ENCODE measurements around the gene HMCN2.

HMCN2 gene

DNA sequence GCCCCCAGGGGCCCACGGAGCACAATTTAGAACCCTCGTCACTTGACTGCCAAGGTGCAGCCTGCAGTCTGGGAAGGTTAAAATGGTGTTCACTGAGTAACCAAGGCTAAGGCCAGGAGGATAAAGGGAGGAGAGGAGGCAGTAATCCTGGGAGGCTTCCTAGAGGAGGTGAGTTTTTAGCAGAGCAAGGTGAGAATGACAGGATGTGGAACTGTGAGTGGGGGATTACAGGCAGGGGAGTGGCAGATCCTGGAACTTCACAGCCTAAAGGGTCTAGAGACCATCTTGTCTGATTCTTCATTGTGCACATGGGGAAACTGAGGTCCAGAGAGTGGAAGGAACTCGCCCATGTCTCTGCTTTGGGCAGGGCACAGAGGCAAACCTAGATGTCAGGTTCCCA, 136.7 kb downstream of the HMCN2 start:
- Mint-ChIP-seq H3K4me3 (no peak overlapping the region), H3K36me3 (no peaks in the 10 kb centered on the region), H3K9me3 (ENCODE audit: low read depth) (no peaks in the 10 kb centered on the region), H3K4me1 (ENCODE audit: low read depth) (no peaks in the 10 kb centered on the region), H3K27ac (no peak overlapping the region), H3K27me3 (no peaks in the 10 kb centered on the region)

DNA sequence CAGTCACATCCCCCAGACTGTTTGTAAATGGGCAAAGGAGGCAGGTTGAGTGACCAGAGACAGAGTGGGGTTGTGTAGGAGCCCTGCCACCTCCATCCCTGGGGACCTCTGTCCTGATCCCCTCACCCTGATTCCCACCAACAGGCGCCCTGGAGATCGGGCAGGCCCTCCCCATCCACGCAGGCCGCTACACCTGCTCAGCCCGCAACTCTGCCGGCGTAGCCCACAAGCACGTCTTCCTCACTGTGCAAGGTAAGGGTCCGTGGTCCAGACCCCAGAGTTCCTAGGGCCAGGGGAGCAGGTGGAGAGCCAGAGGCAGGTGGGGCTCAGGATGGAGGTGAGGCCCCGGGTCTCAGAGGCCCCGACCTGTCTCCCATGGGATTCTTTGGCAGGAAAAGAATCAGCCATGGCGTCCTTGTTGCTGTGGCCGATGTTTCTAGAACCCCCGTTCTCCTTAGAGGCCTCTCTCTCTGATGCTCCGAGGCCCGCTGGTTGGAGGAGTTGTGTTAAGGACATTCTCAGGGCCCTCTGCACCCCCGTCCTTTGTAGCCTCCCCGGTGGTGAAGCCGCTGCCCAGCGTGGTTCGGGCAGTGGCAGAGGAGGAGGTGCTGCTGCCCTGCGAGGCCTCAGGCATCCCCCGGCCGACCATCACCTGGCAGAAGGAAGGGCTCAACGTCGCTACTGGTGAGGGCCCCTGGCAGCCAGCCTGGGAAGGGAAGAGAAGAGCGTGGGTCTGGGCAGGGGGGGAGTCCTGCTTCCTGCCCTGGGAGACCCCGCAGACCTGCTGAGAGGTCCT, 137.3 kb downstream of the HMCN2 start:
- no peaks in the 10 kb centered on the region for H3K27me3 Mint-ChIP-seq
- no peaks in the 10 kb centered on the region for H3K9me3 Mint-ChIP-seq (ENCODE audit: low read depth)
- H3K4me1 Mint-ChIP-seq (ENCODE audit: low read depth), result no peaks in the 10 kb centered on the region
- no peaks in the 10 kb centered on the region for H3K36me3 Mint-ChIP-seq
- no peak overlapping the region for H3K4me3 Mint-ChIP-seq
- H3K27ac Mint-ChIP-seq, result no peak overlapping the region

DNA sequence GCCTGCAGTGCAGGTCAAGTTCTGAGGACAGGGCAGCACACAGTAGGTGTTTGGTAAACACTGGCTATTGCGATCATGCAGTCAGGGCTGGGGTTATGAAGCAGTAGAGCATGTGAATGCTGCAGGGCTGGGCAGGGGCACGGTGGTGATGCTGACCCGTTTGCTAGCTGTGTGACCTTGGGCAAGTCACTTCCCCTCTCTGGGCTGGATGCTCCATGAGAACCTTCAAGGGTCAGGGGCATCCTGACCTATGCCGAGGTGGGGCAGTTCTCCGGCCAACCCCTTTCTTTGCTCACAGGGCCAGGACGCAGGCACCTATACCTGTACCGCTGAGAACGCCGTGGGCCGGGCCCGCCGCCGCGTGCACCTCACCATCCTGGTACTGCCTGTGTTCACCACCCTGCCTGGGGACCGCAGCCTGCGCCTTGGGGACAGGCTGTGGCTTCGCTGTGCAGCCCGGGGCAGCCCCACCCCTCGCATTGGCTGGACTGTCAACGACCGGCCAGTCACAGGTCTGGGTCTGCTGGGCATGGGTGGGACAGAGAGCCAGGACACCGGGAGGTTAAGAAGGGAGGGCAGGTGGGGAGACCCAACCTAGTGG, 140.2 kb downstream of the HMCN2 start:
- Mint-ChIP-seq H3K4me3 (no peak overlapping the region), H3K36me3 (no peaks in the 10 kb centered on the region), H3K27ac (no peak overlapping the region), H3K9me3 (ENCODE audit: low read depth) (no peaks in the 10 kb centered on the region), H3K4me1 (ENCODE audit: low read depth) (no peaks in the 10 kb centered on the region), H3K27me3 (no peaks in the 10 kb centered on the region)

DNA sequence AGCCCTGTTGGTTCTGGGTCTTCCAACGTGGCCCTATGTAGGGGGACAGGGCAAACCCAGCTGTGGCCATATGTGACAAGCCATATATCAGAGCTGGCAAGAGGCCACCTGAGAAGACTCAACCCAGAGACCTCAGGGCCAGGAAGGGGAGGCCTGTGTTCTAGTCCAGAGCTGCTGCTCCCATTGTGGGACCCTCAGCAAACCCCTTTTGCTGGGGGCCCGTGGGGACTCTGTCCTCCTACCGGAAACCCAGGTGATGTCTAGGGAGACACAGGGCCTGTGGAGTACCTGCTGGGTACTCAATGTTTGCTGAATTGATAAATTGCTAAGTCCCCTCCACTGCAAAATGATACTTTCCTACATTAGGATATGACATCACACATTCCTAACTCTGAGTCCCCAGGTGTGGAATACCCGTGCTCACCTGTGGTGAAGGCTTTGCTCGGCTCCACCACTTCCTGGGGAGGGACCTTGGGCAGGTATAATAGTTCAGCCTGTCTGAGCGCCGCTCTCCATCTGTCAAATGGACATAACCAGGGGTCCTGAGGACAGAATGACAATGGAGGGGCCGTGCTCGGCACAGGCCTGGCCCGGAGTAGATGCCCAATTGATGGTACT, 140.8 kb downstream of the HMCN2 start:
- Mint-ChIP-seq H3K27ac (no peak overlapping the region), H3K4me1 (ENCODE audit: low read depth) (no peaks in the 10 kb centered on the region), H3K36me3 (no peaks in the 10 kb centered on the region), H3K9me3 (ENCODE audit: low read depth) (no peaks in the 10 kb centered on the region), H3K4me3 (no peak overlapping the region), H3K27me3 (no peaks in the 10 kb centered on the region)

DNA sequence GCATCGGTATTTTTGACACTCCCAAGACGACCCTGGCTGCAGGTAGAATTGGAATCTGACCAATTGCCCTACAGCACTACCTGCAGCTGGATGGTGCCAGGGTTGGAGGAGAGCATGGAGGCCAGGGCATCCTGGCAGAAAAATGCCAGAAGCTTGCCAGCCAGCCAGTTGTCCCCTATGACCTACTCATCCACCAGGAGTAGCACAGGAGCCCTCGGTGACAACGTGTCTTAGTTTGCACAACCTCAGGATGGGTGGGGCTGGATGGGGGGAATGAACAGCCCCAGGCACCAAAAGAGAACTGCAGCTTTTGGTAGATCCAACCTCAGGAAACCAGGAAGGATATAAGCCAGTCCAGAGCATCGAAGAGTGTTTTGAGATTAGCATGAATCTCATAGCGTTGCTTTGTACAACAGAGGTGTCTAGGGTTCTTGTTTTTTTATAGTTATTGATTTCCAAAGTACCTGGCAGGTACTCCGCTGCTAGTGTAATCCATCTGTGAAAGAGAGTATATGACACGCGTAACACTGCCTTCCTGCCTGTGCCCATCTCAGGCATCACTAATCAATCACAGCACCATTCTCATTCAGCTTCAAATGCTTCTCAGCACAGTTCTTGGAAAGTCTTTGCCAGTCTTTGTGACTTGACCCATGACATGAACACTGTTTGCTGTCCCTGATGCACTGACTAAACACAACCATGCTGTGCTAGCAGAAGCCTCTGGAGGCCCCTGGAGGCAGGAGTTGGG, 142.5 kb downstream of the HMCN2 start:
- Mint-ChIP-seq H3K4me1 (ENCODE audit: low read depth) (no peaks in the 10 kb centered on the region), H3K36me3 (no peaks in the 10 kb centered on the region), H3K4me3 (no peak overlapping the region), H3K9me3 (ENCODE audit: low read depth) (no peaks in the 10 kb centered on the region), H3K27me3 (no peaks in the 10 kb centered on the region), H3K27ac (no peak overlapping the region)

DNA sequence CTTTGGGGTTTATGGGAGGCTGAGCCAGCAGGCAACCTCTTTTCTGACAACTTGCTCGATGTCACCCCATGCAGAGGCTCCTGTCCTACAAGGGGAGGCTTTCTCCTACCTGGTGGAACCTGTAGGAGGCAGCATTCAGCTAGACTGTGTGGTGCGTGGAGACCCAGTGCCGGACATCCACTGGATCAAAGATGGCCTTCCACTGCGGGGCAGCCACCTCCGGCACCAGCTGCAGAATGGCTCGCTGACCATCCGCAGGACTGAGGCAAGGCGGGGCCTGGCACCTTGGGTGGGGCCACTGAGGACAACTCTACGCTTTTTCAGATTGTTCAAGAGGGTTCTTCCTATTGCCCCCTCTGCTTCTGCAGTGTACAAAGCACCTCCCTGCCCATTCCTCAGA, 143.1 kb downstream of the HMCN2 start:
- Mint-ChIP-seq H3K36me3 (no peaks in the 10 kb centered on the region), H3K4me1 (ENCODE audit: low read depth) (no peaks in the 10 kb centered on the region), H3K27ac (no peak overlapping the region), H3K27me3 (no peaks in the 10 kb centered on the region), H3K4me3 (no peak overlapping the region), H3K9me3 (ENCODE audit: low read depth) (no peaks in the 10 kb centered on the region)

DNA sequence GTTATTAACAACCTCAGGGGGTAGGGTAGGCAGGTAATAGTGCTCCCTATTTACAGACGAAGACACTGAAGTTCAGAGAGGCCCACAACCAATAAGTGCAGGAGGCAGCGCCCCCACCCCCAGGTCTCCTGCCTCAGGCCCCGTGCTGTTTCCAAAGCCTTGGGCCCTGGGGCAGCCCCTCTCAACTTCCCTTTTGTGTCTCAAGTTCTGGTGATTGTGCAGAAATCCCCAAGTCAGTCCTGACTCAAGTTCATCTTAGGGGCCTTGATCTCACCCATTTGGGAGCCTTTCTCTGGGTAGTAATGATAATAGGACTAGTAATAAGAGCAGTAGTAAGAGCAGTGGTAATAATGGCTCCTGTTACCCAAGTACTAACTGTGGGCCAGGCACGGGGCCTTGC, 143.7 kb downstream of the HMCN2 start:
- no peaks in the 10 kb centered on the region for H3K27me3 Mint-ChIP-seq
- H3K4me1 Mint-ChIP-seq (ENCODE audit: low read depth), result no peaks in the 10 kb centered on the region
- H3K27ac Mint-ChIP-seq, result no peak overlapping the region
- no peaks in the 10 kb centered on the region for H3K9me3 Mint-ChIP-seq (ENCODE audit: low read depth)
- H3K4me3 Mint-ChIP-seq, result no peak overlapping the region
- H3K36me3 Mint-ChIP-seq, result no peaks in the 10 kb centered on the region

DNA sequence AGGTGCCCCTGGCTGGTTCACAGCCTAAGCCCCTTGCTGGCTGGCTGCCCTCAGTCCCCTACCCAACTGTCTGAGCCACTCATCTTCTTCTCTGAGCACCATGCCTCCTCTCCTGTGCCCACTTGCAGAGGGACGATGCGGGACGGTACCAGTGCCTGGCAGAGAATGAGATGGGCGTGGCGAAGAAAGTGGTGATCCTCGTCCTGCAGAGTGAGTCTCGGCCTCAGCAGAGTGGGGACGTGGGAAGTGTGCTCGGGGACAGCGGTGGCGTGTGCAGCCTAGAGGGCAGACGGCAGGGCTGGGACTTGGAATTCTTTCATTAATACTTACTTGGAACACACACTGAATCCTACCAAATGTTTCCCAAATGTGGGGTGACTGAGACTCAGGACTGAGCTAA, 144.9 kb downstream of the HMCN2 start:
- H3K27me3 Mint-ChIP-seq, result no peaks in the 10 kb centered on the region
- no peaks in the 10 kb centered on the region for H3K36me3 Mint-ChIP-seq
- H3K4me3 Mint-ChIP-seq, result no peak overlapping the region
- H3K27ac Mint-ChIP-seq, result no peak overlapping the region
- H3K4me1 Mint-ChIP-seq (ENCODE audit: low read depth), result no peaks in the 10 kb centered on the region
- no peaks in the 10 kb centered on the region for H3K9me3 Mint-ChIP-seq (ENCODE audit: low read depth)

DNA sequence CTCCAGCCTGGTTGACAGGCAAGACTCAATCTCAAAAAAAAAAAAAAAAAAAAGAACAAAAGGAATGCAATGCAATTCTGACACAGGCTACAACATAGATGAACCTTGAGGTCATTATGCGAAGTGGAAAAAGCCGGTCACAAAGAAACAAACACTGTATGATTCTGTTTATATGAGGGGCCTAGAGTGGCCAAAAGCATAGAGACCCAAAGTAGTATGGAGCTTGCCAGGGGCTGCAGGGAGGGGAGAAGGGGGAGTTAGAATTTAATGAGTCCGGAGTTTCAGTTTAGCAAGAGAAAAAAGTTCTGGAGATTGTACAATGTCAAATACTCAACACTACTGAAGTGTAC, 146.0 kb downstream of the HMCN2 start:
- H3K27me3 Mint-ChIP-seq, result peaks cover 3% of the 10 kb centered on the region

DNA sequence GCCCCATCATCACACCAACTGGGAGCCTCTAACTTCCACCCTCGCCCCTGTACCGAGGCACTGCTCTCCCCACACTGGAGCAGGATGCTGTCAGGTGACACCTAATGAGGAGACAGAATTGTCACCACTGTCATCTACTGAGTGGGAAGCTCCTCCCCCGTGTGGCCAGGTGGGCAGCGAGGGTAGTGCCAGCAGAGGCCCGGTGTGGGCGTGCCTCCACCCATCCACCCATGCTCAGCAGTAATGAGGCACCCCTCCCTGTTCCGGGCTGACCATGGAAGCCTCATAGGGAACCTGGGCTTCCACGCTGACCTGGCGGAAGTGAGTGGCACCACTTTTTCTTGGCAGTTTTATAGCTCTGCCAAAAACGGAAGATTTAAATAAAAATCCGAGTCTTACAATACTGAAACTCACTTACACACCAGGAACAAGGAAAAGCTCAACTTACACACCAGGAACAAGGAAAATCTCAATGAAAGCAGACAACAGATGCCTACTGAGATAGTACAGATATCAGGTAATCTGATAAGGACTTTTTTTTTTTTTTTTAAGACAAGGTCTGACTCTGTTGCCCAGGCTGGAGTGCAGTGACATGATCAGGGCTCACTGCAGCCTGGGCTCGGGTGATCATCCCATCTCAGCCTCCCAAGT, 148.6 kb downstream of the HMCN2 start:
- peaks cover 3% of the 10 kb centered on the region for H3K27me3 Mint-ChIP-seq
- H3K9me3 Mint-ChIP-seq (ENCODE audit: low read depth), result no peaks in the 10 kb centered on the region
- no peaks in the 10 kb centered on the region for H3K36me3 Mint-ChIP-seq
- H3K4me1 Mint-ChIP-seq (ENCODE audit: low read depth), result no peaks in the 10 kb centered on the region
- no peak overlapping the region for H3K27ac Mint-ChIP-seq
- H3K4me3 Mint-ChIP-seq, result no peak overlapping the region

More for the DNA sequence above, 146.0 kb downstream of the HMCN2 start:
- no peak overlapping the region for H3K27ac Mint-ChIP-seq
- H3K4me1 Mint-ChIP-seq (ENCODE audit: low read depth), result no peaks in the 10 kb centered on the region
- no peaks in the 10 kb centered on the region for H3K36me3 Mint-ChIP-seq
- H3K9me3 Mint-ChIP-seq (ENCODE audit: low read depth), result no peaks in the 10 kb centered on the region
- H3K4me3 Mint-ChIP-seq, result no peak overlapping the region

DNA sequence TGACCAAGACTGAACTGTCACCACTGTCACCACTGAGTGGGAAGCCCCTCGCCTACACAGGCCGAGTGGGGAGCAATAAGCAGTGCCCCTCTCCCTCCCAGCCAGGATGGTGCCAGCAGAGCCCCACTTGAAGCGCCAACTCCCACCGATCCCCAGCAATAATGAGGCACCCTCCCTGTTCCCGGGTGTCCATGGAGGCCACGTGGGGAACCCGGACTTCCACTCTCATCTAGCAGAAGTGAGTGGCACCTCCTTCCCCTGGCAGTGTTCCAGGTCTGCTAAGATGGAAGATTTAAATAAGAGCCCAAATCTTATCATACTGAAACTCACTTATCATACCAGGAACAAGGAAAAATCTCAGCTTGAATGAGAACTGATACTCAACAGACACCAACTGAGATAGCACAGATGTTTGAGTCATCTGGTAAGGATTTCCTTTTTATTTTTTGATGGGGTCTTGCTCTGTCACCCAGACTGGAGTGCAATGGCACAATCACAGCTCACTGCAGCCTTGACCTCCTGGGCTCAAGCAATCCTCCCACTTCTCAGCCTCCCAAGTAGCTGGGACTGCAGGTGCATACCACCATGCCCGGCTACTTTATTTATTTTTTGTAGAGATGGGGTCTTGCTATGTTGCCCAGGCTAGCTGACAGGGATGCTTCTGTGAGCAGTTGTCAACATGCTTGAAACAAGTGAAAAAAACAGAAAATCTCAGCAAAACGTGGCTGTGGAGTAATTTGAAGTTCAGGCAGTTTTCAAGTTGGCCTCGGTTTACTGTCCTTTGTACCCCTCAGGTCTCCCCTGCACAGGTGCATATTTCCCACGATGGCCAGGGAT, 149.6 kb downstream of the HMCN2 start:
- no peaks in the 10 kb centered on the region for H3K9me3 Mint-ChIP-seq (ENCODE audit: low read depth)
- H3K27ac Mint-ChIP-seq, result no peak overlapping the region
- H3K4me1 Mint-ChIP-seq (ENCODE audit: low read depth), result no peaks in the 10 kb centered on the region
- H3K4me3 Mint-ChIP-seq, result no peak overlapping the region
- H3K27me3 Mint-ChIP-seq, result peaks cover 3% of the 10 kb centered on the region
- no peaks in the 10 kb centered on the region for H3K36me3 Mint-ChIP-seq

DNA sequence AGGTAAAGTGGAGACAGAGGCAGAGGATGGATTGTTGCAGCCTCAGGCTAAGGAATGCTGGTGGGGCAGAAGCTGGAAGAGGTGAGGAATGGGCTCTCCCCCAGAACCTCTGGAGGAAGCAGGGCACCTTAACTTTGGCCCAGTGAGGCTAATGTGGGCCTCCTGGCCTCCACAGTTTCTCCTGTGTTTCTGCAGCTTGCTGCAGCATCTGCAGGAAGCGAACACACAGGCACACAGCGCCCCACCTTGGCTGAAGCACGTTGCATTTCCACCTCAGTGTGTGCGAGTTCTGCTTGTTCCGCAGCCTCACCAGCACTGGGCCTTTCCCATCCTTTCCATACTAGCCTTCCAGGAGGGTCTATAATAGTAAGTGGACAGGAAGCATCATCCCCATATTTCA, 152.0 kb downstream of the HMCN2 start:
- no peaks in the 10 kb centered on the region for H3K4me1 Mint-ChIP-seq (ENCODE audit: low read depth)
- no peaks in the 10 kb centered on the region for H3K36me3 Mint-ChIP-seq
- H3K9me3 Mint-ChIP-seq (ENCODE audit: low read depth), result no peaks in the 10 kb centered on the region
- no peak overlapping the region for H3K4me3 Mint-ChIP-seq
- H3K27me3 Mint-ChIP-seq, result peaks cover 3% of the 10 kb centered on the region
- no peak overlapping the region for H3K27ac Mint-ChIP-seq

DNA sequence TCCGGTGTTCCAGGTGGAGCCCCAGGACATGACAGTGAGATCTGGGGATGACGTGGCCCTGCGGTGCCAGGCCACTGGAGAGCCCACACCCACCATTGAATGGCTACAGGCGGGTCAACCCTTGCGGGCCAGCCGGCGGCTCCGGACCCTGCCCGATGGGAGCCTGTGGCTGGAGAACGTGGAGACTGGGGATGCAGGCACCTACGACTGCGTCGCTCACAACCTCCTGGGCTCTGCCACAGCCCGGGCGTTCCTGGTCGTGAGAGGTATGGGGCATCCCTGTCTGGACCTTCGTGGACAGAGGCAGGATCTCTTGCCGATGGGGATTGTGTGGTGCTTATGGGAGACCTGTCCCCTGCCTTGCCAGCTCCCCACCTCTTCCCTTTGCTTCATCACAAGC, 153.2 kb downstream of the HMCN2 start:
- H3K4me1 Mint-ChIP-seq (ENCODE audit: low read depth), result no peaks in the 10 kb centered on the region
- peaks cover 3% of the 10 kb centered on the region for H3K27me3 Mint-ChIP-seq
- no peak overlapping the region for H3K4me3 Mint-ChIP-seq
- no peak overlapping the region for H3K27ac Mint-ChIP-seq
- H3K9me3 Mint-ChIP-seq (ENCODE audit: low read depth), result no peaks in the 10 kb centered on the region
- no peaks in the 10 kb centered on the region for H3K36me3 Mint-ChIP-seq

DNA sequence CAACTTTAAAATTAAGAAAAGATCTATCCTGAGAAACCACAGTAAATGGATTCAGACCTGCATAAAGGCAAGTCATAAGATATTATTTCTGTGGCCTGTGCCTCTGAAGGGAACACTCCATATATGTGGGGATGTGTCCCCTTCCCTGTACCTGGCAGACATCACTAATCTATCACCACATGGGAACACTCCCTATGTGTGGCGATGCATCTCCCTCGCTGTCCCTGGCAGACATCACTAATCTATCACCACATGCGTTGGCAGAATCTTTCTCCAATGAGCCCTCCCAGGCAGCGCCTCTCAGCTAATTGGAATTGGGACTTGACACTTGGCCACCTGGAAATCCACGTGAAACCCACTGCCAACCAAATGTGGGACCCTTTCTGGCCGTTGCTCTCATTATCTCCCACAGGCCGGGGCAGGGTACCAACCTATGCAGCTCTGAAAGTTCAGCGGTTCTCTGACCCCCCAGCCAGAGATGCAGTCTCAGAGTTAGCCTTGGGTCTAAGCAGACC, 154.0 kb downstream of the HMCN2 start:
- Mint-ChIP-seq H3K4me3 (no peak overlapping the region), H3K27ac (no peak overlapping the region), H3K4me1 (ENCODE audit: low read depth) (no peaks in the 10 kb centered on the region), H3K27me3 (peaks cover 3% of the 10 kb centered on the region), H3K36me3 (no peaks in the 10 kb centered on the region), H3K9me3 (ENCODE audit: low read depth) (no peaks in the 10 kb centered on the region)

Measured in activated naive CD8-positive, alpha-beta T cell (primary cell).